Stimulated activated CD4-positive, alpha-beta T cell treated with anti-CD3 and anti-CD28 coated beads, Interleukin-4, amount 100 ng/mL, for 24 hours (primary cell): ENCODE results near the gene SNPH.

ENCODE experiments used
- DNase-seq: peaks from one replicate; pipeline ENCODE4 v3.0.0-alpha.2; 2020

SNPH gene

DNA sequence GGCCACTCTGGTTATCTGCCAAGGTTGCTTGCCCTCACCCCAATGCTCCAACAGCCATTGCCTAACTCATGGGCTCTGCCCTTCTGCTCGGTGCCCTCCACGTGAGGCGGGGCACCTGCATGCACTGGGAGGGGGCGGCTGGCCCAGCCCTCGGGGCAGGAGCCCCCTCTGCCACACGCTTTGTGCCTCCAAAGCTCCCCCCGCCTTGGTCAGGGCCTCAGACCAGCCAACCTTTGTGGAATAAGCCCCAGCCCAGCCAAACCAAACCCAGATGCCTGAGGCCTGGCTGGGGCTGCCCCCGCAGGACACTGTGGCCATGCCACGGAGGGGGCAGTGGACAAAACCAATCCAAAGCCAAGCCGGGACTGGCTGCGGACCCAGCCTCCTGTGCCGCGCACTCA, 41.5 kb downstream of the SNPH start:
- no peak for DNase-seq

DNA sequence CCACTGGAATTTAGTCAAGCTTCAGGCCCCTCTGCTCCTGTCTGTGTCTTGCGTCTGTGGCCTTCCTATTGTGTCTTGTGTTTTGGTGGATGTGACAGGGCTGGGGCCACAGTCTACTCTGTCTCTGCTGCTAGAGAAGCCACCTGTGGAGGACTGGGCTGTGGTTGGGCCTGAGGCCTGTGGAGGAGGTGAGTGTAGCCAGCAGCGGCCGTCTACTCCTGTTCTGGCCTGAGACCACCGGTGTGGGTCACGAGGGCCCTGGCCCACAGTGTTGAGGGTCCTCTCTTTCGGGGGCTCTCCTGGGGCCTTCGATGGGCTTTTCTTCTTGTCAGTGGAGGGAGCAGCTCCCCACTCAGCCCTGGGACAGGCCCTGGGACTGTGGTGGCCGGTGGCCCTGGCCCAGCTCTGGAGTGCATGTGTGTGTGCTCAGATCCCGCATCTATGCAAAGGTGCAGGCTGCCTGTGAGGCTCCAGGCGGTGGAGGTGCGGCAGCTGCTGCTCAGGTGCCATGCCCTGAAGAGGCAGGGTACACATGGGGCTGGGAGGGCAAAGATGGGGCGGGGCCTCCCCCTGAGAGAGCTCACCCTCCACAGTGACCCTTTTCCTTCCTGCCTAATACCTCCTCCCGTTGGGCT, 42.1 kb downstream of the SNPH start:
- DNase-seq = no peak

DNA sequence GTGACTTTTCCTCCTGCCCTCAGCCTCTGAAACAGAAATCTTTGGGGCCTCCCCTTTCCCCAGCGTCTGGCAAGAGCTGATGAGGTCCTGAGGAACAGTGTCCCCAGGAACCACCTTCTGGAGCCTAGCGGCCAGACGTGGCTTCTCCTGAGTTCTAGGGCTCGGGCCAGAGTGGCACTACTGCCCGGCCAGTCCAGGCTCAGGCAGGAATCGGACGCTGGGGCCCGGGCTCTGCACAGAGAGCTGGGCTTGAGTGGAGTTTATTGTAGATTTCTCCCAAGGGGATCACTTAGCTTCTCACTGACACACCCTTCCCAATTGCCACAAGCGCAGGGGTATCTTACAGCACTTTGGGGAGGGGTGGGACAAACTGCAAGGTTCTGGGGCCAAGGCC, 42.6 kb downstream of the SNPH start:
- no peak for DNase-seq

DNA sequence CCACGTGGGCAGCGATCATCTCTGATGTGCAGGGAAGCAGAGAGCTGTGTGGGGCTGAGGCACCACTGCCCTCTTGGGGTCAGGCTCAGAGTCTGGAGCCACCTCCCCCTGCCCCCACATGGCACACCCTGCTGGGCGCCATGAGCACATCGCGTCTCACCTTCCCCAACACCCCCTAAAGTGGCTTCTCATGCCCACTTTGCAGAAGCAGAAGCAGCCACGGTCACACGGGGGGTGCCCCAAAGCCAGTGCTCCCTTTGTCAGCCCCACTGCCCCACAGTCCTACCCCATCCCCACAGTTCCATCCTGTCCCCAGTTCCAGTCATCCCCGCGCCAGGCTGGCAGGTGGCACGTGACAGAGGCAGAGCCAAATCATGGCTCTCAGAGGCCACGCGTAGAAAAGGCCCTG, 43.3 kb downstream of the SNPH start:
- DNase-seq = no peak

DNA sequence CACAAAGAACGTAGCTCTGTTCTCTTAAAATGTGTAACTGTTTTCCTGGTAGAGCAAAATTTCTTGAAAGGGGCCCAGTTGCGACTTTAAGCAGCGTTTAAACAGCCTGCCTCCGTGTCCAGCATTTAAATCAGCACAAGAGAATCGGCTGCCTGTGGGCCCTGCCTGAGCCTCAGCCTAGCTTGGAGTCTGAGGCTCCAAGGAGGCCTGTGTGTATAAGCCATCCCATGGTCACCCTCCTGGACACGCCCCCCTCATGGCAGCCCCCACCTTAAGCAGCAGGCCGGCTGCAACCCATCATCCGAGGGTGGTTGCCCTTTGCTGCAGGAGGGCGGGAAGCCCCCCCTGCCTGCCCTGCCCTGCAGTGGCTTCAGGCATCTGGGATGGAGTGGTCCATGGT, 44.0 kb downstream of the SNPH start:
- DNase-seq = no peak

DNA sequence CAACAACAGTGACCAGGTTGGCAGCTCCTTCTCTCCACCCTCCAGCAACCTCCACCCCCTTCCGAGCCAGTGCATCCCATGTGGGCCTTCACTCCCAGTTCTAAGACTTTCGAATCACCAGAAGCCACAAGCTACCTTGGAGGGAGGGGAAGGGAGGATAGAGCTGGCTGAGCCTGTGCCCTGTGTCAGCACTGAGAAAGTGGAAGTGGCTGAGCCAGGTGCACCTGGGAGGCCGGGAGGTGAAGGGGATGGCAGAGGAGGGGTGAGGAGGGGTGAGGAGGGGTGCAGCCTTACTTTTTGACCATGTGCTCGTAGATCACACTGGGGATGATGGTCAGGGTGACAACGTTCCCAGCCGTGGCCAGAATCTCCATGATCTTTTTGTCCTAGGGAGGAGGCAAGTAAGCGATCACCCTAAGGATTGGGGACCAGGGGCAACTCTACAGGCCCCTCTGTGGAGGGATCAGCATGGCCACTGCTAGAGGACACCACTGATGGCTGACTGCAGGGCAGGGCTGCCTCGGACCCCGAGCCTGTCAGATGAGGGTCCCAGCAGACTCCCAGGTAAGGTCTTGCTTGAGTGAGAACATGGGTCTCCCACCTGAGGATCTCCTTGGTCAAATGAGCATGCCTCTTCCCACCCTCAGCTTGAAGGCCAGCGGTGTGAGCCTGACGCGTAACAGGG, 44.6 kb downstream of the SNPH start:
- no peak for DNase-seq

DNA sequence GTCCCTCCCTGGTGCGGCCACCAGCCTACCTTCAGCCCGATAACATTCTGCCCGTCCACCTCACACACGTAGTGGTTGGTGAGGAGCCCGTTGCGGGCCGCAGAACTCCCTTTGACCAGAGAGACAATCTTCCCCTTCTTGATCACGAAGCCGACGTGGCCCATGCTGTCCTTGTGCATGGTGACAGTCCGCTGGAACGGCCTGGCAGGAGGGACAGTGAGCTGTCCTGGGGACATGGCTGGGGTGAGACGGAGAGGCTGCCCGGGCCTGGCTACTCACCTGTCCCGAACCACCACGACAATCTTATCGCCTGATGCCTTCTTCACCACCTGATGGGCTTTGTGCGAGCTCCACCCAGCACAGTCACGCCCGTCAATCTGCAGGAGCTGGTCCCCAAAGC, 46.2 kb downstream of the SNPH start:
- DNase-seq = no peak

DNA sequence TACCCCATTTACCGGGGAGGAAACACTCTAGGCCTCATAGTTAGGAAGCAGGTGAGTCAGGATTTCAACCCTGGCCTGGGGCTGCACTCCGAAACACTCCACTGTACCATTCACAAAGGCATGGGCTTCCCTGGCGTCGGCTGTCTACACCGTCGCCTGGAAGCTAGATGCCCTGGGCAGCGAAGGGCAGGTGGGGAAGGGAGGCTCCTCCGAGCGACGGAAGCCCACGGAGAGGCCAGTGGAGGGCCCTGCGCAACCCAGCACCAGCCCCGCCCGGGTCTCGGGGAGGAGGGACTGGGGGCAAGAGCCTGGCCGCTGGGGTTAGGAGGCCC, 46.8 kb downstream of the SNPH start:
- no peak for DNase-seq

DNA sequence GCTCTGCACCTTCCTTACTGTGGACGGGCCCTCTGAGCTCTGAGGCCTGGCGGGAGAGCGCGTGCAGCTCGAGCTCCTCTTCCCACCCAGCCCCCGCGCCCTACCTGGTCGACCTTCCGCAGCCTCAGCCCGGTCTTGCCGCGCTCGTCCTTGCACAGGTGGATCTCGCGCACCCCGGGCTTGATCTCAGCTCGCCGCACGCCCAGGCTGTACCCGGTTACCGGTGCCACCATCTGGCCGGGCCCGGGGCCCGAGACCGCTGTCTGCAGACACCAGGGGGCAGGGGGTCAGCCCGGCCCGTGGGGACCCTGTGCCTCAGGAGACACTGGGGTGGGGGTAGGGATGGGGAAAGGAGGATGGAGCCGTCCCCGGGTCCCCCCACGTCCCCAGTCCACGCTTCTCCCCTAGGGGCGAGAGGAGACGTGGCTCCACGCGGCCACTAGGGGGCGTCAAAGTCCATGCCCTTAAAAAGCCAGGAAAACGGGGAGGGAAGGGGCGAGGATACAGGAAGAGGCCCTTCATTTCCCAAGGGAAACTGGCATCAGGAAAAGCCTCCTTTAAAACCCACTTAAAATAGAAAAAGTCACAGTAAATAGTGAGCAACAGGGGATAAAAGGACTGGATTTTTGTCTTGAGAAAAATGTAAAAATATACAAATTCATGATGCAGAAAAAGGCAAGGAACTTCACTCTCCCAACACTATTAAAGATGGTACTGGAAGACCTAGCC, 47.3 kb downstream of the SNPH start:
- DNase-seq = peak; percentile 72

DNA sequence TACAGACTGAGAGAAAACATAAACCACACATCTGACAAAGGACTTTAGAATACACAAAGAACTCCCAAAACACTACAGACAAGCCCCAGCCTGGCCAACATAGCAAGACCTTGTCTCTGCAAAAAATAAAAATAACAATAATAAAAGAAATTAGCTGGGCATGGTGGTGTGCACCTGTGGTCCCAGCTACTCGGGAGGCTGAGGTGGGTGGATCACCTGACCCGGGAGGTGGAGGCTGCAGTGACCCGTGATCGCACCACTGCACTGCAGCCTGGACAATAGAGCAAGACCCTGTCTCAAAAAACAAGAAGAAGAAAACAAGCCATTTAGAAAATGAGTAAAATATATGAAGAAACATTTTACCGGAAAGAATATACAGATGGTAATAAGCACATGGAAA, 49.7 kb downstream of the SNPH start:
- DNase-seq = no peak

DNA sequence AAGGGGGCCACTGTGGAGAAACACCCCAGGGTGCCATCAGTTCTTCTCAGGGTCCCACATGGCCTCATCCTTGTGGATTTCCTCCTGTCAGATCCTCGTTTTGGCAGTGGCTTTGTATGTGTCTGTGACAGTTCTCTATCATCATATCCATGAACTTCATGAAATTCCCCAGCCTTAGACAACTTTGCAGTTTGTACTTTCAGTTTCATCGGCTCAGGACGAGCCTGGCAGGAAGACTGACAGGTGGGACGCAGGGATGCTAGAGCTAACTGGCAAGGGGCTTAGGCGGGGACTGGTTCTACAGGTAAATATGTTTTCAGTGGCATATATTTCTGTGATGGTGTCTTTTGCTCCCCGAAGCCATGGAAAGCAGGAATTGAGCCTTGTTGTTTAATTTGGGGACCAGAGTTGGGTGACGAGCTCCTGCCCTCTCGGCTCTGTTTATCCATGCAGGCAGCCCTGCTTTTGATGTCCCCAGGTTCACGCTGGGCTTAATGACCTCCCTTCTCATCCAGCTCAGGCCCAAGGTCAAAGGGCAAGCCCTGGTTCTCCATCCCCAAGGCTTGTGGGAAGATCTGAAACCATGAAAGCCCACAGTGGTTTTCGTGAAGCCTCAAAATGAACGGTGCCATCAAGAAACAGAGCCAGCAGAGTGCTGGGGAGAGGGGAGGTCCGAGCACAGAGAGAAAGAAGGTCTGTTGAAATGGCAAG, 51.6 kb downstream of the SNPH start:
- DNase-seq = no peak

DNA sequence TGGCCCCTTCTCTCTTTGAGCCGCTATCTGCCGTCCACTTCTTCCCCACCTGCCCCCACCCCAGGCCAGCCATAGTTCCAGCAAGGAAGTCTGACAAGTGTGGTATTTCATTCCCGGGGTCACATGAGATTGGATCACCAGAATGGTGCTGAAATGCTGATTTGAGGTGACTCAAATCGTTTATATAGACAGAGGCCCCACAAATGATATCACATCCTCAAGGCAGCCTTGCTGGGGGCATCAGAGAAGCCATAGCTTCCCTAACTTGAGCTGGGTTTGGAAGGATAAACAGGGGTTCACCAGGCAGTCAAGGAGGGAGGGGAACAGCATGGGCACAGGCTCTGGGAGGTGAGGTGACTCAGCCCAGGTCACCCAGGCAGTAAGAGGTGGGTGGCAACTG, 53.0 kb downstream of the SNPH start:
- no peak for DNase-seq

DNA sequence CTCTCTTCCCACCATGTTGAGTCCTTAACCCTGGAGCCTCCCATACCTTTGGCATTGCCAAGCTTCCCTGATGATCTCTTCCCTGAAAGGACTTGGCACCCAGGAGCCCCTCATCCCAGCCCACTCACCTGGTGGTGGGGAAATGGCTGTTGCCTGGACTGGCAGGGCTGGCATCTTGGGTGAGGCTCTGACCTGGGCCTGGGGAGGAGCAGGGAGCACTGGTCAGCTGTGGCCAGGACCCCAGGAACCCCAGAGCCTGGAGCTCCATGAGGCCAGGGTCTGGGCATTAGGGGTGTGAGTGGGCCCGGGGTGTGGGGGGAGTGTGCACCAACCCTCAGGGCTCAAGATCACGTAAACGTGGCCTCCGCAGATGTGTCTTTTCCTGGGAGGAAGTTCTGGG, 53.4 kb downstream of the SNPH start:
- DNase-seq = no peak

DNA sequence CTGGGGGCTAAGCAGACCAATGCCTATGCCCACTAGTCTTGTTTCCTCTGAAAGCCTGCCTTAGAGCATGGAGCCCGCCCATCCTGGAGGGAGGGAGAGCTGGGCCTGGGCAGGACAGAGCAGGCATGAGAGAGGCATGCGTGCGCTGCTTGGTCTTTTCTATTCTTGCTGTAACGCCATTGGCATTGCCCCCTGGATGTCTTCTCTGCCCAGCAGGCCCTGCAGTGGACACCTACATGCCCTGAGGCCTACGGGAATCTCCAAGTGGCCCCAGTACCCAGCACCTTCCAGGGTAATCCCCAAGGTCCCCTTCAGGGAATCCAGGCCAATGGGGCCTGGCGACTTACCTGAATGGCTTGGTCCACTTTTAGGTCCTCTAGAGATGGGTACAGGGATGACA, 53.9 kb downstream of the SNPH start:
- no peak for DNase-seq

DNA sequence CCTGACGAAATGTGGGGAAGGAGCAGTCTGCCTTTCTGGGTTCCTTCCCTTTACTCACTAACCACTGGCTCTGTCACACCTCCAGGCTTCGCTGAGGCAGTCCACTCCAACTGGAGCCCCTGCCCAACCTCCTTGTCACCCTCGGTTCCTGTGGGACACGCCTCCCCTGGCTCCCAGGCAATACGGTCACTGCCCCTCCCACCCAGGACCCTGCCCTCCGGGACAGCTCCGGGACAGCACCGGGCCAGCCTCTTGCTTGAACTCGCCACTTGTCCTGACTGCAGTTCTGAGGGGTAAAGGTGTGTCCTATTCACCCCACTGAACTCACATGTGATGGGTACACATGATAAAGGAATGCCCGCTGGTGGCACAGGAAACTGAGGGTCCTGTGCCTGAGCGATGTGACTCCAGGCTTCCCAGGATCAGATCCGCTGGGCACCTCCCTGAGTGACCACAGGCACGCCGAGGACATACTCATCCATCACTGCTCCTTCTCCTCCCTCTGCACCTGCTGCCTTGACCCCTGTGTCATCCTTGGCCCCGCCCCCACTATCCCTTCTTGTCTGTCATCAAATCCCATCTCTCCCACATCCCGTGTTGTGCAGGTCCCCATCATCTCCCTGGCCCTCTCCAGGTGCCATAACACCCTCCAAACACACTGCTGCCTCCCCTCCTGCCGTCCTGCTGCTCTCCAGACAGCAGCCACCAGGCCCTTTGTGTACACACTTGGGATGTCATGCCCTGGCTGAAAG, 55.0 kb downstream of the SNPH start:
- DNase-seq = no peak

DNA sequence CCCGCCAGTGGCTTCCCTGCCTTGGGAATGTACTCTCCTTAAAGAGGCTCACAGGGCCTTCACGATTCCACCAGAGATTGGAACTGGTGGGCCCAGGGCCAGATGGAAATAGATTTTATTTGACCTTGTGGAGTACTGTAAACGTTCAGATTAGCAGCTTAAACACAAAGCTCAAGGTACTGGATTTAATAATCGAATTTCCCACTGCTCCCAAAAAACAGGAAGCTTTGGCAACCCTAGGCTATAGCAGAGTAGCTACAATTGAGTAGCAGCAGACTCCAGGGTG, 55.5 kb downstream of the SNPH start:
- no peak for DNase-seq

DNA sequence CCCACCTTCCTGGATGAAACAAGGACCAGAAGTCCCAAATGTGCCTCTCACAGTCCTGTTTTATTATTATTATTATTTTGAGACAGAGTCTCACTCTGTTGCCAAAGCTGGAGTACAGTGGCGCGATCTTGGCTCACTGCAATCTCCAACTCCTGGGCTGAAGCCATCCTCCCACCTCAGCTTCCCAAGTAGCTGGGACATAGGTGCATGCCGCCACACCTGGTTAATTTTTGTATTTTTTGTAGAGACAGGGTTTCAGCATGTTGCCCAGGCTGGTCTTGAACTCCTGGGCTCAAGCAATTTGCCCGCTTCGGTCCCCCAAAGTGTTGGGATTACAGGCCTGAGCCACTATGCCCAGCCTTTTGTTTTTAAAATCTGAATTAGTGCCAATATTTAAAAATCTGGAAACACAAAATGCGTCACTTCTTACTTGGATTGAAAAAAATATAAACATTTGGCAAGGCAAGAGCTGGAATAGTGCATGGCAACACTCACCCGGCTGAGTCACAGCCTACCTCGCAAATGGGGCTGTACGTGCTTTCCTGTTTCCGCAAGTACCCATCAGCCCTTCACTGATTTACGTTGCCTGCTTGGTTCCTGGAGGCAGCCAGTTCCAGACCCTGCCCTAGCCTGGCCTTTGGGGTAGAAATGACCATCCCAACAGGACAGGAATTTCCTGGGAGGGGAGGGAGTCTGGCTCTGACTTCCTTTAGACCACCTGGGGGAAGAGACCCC, 56.6 kb downstream of the SNPH start:
- no peak for DNase-seq

DNA sequence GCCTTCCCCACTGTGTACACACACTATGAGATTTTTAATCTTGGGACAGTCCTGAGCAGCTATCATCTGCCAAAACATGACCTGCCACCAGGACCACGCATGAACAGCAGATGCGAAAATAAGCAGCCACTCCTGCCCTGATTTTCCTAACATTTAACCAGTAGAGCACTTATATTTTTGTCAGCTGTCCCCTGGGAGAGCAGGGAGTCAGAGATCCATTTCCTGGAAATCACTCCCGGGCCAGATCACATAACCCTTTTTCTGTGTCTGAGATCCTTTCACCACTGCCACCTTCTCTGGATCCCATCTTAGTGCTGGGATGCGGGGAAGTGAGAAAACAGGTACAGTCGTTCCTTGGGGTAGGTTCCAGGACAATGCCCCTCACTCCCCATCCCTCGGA, 57.2 kb downstream of the SNPH start:
- DNase-seq = no peak

DNA sequence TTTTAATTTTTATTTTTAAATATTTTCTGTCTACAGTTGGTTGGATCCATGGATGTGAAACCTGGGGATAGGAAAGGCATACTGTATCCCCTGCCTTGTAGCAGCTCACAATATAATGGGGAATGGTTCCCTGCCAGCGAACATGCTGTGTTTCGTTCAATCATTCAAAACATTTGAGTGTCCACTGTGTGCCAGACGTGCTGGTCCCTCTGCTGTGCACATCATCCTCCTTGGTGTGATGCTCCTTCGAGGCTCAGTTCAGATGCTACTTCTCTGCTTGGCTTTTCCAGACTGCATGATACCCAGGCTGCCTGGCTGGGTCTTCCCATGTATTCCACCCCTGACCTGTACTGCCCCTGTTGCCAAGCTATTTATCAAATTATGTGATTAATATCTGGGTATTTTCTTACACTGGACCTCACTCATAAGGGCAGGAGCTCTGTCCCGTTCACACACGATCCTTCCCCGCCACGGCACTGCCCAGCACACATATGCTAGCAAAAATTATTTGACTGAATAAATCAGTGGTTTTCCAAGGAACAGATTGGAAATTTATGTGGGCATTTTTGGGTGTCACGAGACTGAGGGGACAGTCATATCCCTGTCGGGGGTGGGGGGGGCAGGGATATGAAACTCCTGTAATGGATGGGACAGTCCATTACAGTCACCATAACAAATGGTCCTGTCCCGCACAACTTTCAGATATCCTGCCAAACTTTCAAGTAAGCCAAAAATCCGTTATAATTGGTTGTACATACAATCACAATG, 57.9 kb downstream of the SNPH start:
- no peak for DNase-seq

DNA sequence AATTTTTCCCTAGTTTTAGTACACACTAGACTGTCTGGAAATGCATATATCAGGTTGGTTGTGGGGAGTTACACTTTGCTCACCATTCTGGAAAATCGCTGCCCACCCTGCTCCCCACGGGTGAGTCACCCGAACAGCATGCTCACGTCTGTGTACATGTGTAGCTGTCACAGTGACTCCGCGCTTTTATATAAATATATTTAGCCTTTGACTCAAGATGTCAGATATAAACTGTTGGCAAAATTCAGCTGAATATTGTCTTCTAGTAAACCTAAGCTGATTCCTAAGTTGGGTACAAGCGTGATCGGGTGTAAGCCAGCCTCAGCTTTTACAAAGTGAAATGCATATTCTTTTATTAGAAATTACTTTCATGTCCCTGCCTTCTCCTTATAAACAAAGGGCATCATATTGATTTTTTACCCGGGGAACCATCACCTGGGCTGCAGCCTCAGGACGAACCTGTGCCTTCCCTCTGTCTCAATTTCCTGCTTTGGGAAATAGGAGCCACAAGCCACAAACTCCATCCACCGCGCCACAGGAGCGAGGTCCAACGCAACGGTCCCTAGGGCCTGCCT, 58.6 kb downstream of the SNPH start:
- DNase-seq = peak; percentile 48
